Karpas-422 (cell line): ENCODE data around the gene TNFRSF14. TPM values are rescaled to one million over a fixed set of nuclear protein-coding genes. Genes with fewer than 3 reads are reported as not detected.
"Not testable (repeated sequence)": the region's sequence is repeated elsewhere in the genome, so short reads cannot be mapped to it uniquely, and the experiment has no call there.

Experiments used
- DNase-seq: peaks from one replicate; pipeline ENCODE4 v3.0.0-alpha.2; 2015
- H2AFZ ChIP-seq: fragments of 200-600 bp; sonication (generic); 2 replicates; pipeline ENCODE4 v1.6.1; 2014; ENCODE audit warnings: antibody characterized with exemption, low read length, mixed read lengths
- H3K27ac ChIP-seq: fragments of 200-600 bp; sonication (generic); 2 replicates; pipeline ENCODE4 v1.5.1; 2014; ENCODE audit warnings: mild to moderate bottlenecking, low read length, moderate library complexity
- H3K27me3 ChIP-seq: fragments of 200-600 bp; sonication (generic); 2 replicates; pipeline ENCODE4 v1.6.1; 2014; ENCODE audit warnings: low read length, mixed read lengths
- H3K36me3 ChIP-seq: fragments of 200-600 bp; sonication (generic); 2 replicates; pipeline ENCODE4 v1.6.1; 2014; ENCODE audit warnings: low read length, mixed read lengths; ENCODE audit not compliant: insufficient read depth
- H3K4me1 ChIP-seq: fragments of 200-600 bp; sonication (generic); 2 replicates; pipeline ENCODE4 v1.6.1; 2014; ENCODE audit warnings: mild to moderate bottlenecking, low read length, mixed read lengths
- H3K4me2 ChIP-seq: fragments of 200-600 bp; sonication (generic); 2 replicates; pipeline ENCODE4 v1.6.1; 2014; ENCODE audit warnings: low read length, low read depth, mild to moderate bottlenecking; ENCODE audit not compliant: poor library complexity, severe bottlenecking
- H3K4me3 ChIP-seq: fragments of 200-600 bp; sonication (generic); 2 replicates; pipeline ENCODE4 v1.5.1; 2014; ENCODE audit warnings: mild to moderate bottlenecking, antibody characterized with exemption, low read length, mixed read lengths
- H3K79me2 ChIP-seq: fragments of 200-600 bp; sonication (generic); 2 replicates; pipeline ENCODE4 v1.6.1; 2014; ENCODE audit warnings: mild to moderate bottlenecking, low read length, mixed read lengths
- H3K9ac ChIP-seq: fragments of 200-600 bp; sonication (generic); 2 replicates; pipeline ENCODE4 v1.6.0; 2014; ENCODE audit warnings: low read length
- H3K9me2 ChIP-seq: fragments of 200-600 bp; sonication (generic), shearing (Covaris generic); replicated peaks from 2 replicates; pipeline ENCODE4 v1.6.0; 2014; ENCODE audit warnings: mild to moderate bottlenecking, low read length, moderate library complexity; ENCODE audit not compliant: insufficient read depth
- H3K9me3 ChIP-seq: fragments of 300-700, 200-600 bp; sonication (generic); 2 replicates; pipeline ENCODE4 v1.6.1; 2014; ENCODE audit warnings: low read length, mixed read lengths
- H4K20me1 ChIP-seq: fragments of 200-600 bp; sonication (generic); 2 replicates; pipeline ENCODE4 v1.6.1; 2014; ENCODE audit warnings: mild to moderate bottlenecking, antibody characterized with exemption, low read length, low read depth; ENCODE audit not compliant: insufficient read depth
- total RNA-seq: library from RNA; depleted of rRNA; stranded (reverse); fragments of >200 nt; shearing (Covaris generic); gene quantifications from 2 replicates; pipeline ENCODE4 v1.2.3, GENCODE V29; 2014; ENCODE audit warnings: low replicate concordance

Gene TNFRSF14
- total RNA-seq, 1 experiment from 2014 or later, result 10.3 TPM

- not testable (repeated sequence) for H3K4me1 ChIP-seq, H3K4me2 ChIP-seq, DNase-seq, H3K9ac ChIP-seq, H3K9me3 ChIP-seq, H3K36me3 ChIP-seq, H3K27me3 ChIP-seq, H3K79me2 ChIP-seq, H3K4me3 ChIP-seq, H2AFZ ChIP-seq, H3K9me2 ChIP-seq, H4K20me1 ChIP-seq, H3K27ac ChIP-seq
These were observed 21.4 kb downstream of the TNFRSF14 start for GRCh38 chr1:2577565-2578075.

GRCh38 chr1:2578758-2579118 is 22.6 kb downstream of the TNFRSF14 start:
- no peaks in the 10 kb centered on the region for H3K9me2 ChIP-seq
- H3K9me3 ChIP-seq, result no peaks in the 10 kb centered on the region
- no peak overlapping the region for H3K9ac ChIP-seq
- H3K36me3 ChIP-seq, result no peaks in the 10 kb centered on the region
- no peaks in the 10 kb centered on the region for H4K20me1 ChIP-seq
- H2AFZ ChIP-seq, result no peak overlapping the region
- DNase-seq, result no peak
- peaks cover 8% of the 10 kb centered on the region for H3K4me1 ChIP-seq
- no peaks in the 10 kb centered on the region for H3K27me3 ChIP-seq
- H3K79me2 ChIP-seq, result no peaks in the 10 kb centered on the region
- no peak overlapping the region for H3K4me2 ChIP-seq
- no peak overlapping the region for H3K27ac ChIP-seq
- H3K4me3 ChIP-seq, result no peak overlapping the region

GRCh38 chr1:2580691-2581090 is 24.5 kb downstream of the TNFRSF14 start:
- Histone ChIP-seq H3K9me2 (no peaks in the 10 kb centered on the region), H3K79me2 (no peaks in the 10 kb centered on the region), H2AFZ (no peak overlapping the region), H3K9me3 (no peaks in the 10 kb centered on the region), H3K36me3 (no peaks in the 10 kb centered on the region), H4K20me1 (no peaks in the 10 kb centered on the region), H3K27me3 (no peaks in the 10 kb centered on the region), H3K27ac (no peak overlapping the region), H3K4me2 (no peak overlapping the region), H3K4me1 (peaks cover 23% of the 10 kb centered on the region), H3K4me3 (no peak overlapping the region), H3K9ac (no peak overlapping the region)
- DNase-seq, result no peak

- no peaks in the 10 kb centered on the region for H3K79me2 ChIP-seq
- DNase-seq, result no peak
- no peak overlapping the region for H3K4me3 ChIP-seq
- no peak overlapping the region for H2AFZ ChIP-seq
- H3K9me3 ChIP-seq, result no peaks in the 10 kb centered on the region
- H3K9ac ChIP-seq, result no peak overlapping the region
- no peak overlapping the region for H3K4me2 ChIP-seq
- no peaks in the 10 kb centered on the region for H4K20me1 ChIP-seq
- peaks cover 16% of the 10 kb centered on the region for H3K4me1 ChIP-seq
- H3K36me3 ChIP-seq, result no peaks in the 10 kb centered on the region
- H3K27ac ChIP-seq, result no peak overlapping the region
- H3K27me3 ChIP-seq, result no peaks in the 10 kb centered on the region
- H3K9me2 ChIP-seq, result no peaks in the 10 kb centered on the region
These were observed 26.2 kb downstream of the TNFRSF14 start for GRCh38 chr1:2582391-2582790.

- Histone ChIP-seq H3K9me2 (no peaks in the 10 kb centered on the region), H3K4me1 (peaks cover 16% of the 10 kb centered on the region), H3K79me2 (no peaks in the 10 kb centered on the region), H3K36me3 (no peaks in the 10 kb centered on the region), H3K4me2 (no peak overlapping the region), H3K4me3 (no peak overlapping the region), H3K27me3 (no peaks in the 10 kb centered on the region), H3K9ac (no peak overlapping the region), H3K27ac (no peak overlapping the region), H4K20me1 (no peaks in the 10 kb centered on the region), H3K9me3 (no peaks in the 10 kb centered on the region), H2AFZ (no peak overlapping the region)
- no peak for DNase-seq
These were observed 27.2 kb downstream of the TNFRSF14 start for GRCh38 chr1:2583331-2583791.

GRCh38 chr1:2583871-2584351 is 27.7 kb downstream of the TNFRSF14 start:
- Histone ChIP-seq H3K4me2 (no peak overlapping the region), H4K20me1 (no peaks in the 10 kb centered on the region), H3K27ac (no peak overlapping the region), H3K36me3 (no peaks in the 10 kb centered on the region), H3K79me2 (no peaks in the 10 kb centered on the region), H3K4me1 (peaks cover 16% of the 10 kb centered on the region), H3K9ac (peak overlapping the region; percentile 96; the same call in 1 of the 2 replicates), H3K9me2 (no peaks in the 10 kb centered on the region), H3K27me3 (no peaks in the 10 kb centered on the region), H3K4me3 (no peak overlapping the region), H3K9me3 (no peaks in the 10 kb centered on the region), H2AFZ (no peak overlapping the region)
- no peak for DNase-seq

- peak overlapping the region; percentile 96 for H3K9ac ChIP-seq
- H3K27me3 ChIP-seq, result no peaks in the 10 kb centered on the region
These were observed 28.6 kb downstream of the TNFRSF14 start for GRCh38 chr1:2584686-2585317.

GRCh38 chr1:2585318-2586092 is 29.3 kb downstream of the TNFRSF14 start:
- DNase-seq, result peak; percentile 92
- H3K36me3 ChIP-seq, result no peaks in the 10 kb centered on the region
- no peaks in the 10 kb centered on the region for H3K79me2 ChIP-seq
- H3K9me2 ChIP-seq, result no peaks in the 10 kb centered on the region
- H2AFZ ChIP-seq, result no peak overlapping the region
- no peaks in the 10 kb centered on the region for H4K20me1 ChIP-seq
- peak overlapping the region; percentile 92 for H3K4me3 ChIP-seq
- H3K27me3 ChIP-seq, result no peaks in the 10 kb centered on the region
- peak overlapping the region; percentile 88 for H3K27ac ChIP-seq
- H3K4me2 ChIP-seq, result peak overlapping the region; percentile 99
- no peaks in the 10 kb centered on the region for H3K9me3 ChIP-seq
- H3K9ac ChIP-seq, result peak overlapping the region; percentile 96
- H3K4me1 ChIP-seq, result peaks cover 16% of the 10 kb centered on the region

More at GRCh38 chr1:2584686-2585317, 28.6 kb downstream of the TNFRSF14 start:
- H2AFZ ChIP-seq, result no peak overlapping the region
- H4K20me1 ChIP-seq, result no peaks in the 10 kb centered on the region
- peaks cover 16% of the 10 kb centered on the region for H3K4me1 ChIP-seq
- H3K4me3 ChIP-seq, result peak overlapping the region; percentile 92
- H3K27ac ChIP-seq, result peak overlapping the region; percentile 88
- H3K36me3 ChIP-seq, result no peaks in the 10 kb centered on the region
- H3K4me2 ChIP-seq, result peak overlapping the region; percentile 99
- H3K9me3 ChIP-seq, result no peaks in the 10 kb centered on the region
- no peaks in the 10 kb centered on the region for H3K9me2 ChIP-seq
- peak; percentile 49 for DNase-seq
- H3K79me2 ChIP-seq, result no peaks in the 10 kb centered on the region
